SK-N-SH treated with all-trans-retinoic acid at 6 μM for 48 hours (cell line): ENCODE results near the gene ZBTB24.
A peak's percentile ranks its signal among the peaks of the same experiment; 100 is the strongest.

Experiments used
- ATAC-seq: fragments of 200-7000 bp; cut with Tn5 transposase; 3 replicates; pipeline ENCODE4 v1.9.1; 2020; ENCODE audit warnings: mild to moderate bottlenecking, moderate library complexity
- ARNTL ChIP-seq: fragments of 450-650 bp; formaldehyde crosslinking; IDR thresholded peaks from 2 replicates; pipeline ENCODE4 v1.5.0; 2020; ENCODE audit warnings: low read depth, mild to moderate bottlenecking, moderate library complexity, borderline replicate concordance
- BACH2 ChIP-seq: fragments of 250-450 bp; sonication (Bioruptor Pico); IDR thresholded peaks from 2 replicates; pipeline ENCODE4 v1.9.0; 2021; ENCODE audit warnings: mild to moderate bottlenecking, borderline replicate concordance
- CREB5 ChIP-seq: fragments of 250-450 bp; sonication (Bioruptor Pico); IDR thresholded peaks from 2 replicates; pipeline ENCODE4 v1.5.1; 2020; ENCODE audit warnings: low read depth, mild to moderate bottlenecking, moderate library complexity
- CSDC2 ChIP-seq: fragments of 250-450 bp; sonication (Bioruptor Pico); IDR thresholded peaks from 2 replicates; pipeline ENCODE4 v1.5.0; 2020; ENCODE audit warnings: mild to moderate bottlenecking, moderate library complexity
- CSRNP3 ChIP-seq: fragments of 250-450 bp; sonication (Bioruptor Pico); IDR thresholded peaks from 2 replicates; pipeline ENCODE4 v1.5.1; 2021; ENCODE audit warnings: mild to moderate bottlenecking, moderate library complexity
- ESRRG ChIP-seq: fragments of 250-450 bp; sonication (Bioruptor Pico); IDR thresholded peaks from 2 replicates; pipeline ENCODE4 v1.6.1; 2021; ENCODE audit warnings: mild to moderate bottlenecking
- GLIS3 ChIP-seq: fragments of 250-450 bp; sonication (Bioruptor Pico); IDR thresholded peaks from 2 replicates; pipeline ENCODE4 v1.5.0; 2020; ENCODE audit warnings: mild to moderate bottlenecking, moderate library complexity
- ISL1 ChIP-seq: fragments of 250-450 bp; sonication (Bioruptor Pico); IDR thresholded peaks from 2 replicates; pipeline ENCODE4 v2.1.2; 2022; ENCODE audit warnings: mild to moderate bottlenecking, moderate library complexity
- OSR1 ChIP-seq: fragments of 250-450 bp; sonication (Bioruptor Pico); IDR thresholded peaks from 2 replicates; pipeline ENCODE4 v1.8.0; 2022; ENCODE audit warnings: moderate library complexity, mild to moderate bottlenecking, inconsistent platforms
- PPARA ChIP-seq: fragments of 250-450 bp; sonication (Bioruptor Pico); IDR thresholded peaks from 2 replicates; pipeline ENCODE4 v1.5.0; 2020; ENCODE audit warnings: mild to moderate bottlenecking, borderline replicate concordance
- RARB ChIP-seq: fragments of 250-450 bp; sonication (Bioruptor Pico); IDR thresholded peaks from 2 replicates; pipeline ENCODE4 v1.8.0; 2021; ENCODE audit warnings: mild to moderate bottlenecking, moderate library complexity
- SNAI2 ChIP-seq: fragments of 250-450 bp; sonication (Bioruptor Pico); IDR thresholded peaks from 2 replicates; pipeline ENCODE4 v1.5.0; 2020; ENCODE audit warnings: mild to moderate bottlenecking, moderate library complexity
- TCF4 ChIP-seq: fragments of 250-450 bp; sonication (Bioruptor Pico); IDR thresholded peaks from 2 replicates; pipeline ENCODE4 v1.8.0; 2021; ENCODE audit warnings: mild to moderate bottlenecking, moderate library complexity, borderline replicate concordance
- TOX ChIP-seq: fragments of 250-450 bp; sonication (Bioruptor Pico); IDR thresholded peaks from 2 replicates; pipeline ENCODE4 v1.8.0; 2021; ENCODE audit warnings: mild to moderate bottlenecking, moderate library complexity, borderline replicate concordance
- ZC3H10 ChIP-seq: fragments of 250-450 bp; sonication (Bioruptor Pico); IDR thresholded peaks from 2 replicates; pipeline ENCODE4 v1.5.1; 2021; ENCODE audit warnings: mild to moderate bottlenecking, moderate library complexity
- ZFP3 ChIP-seq: fragments of 250-450 bp; sonication (Bioruptor Pico); IDR thresholded peaks from 2 replicates; pipeline ENCODE4 v1.5.0; 2020; ENCODE audit warnings: mild to moderate bottlenecking, moderate library complexity
- ZFP30 ChIP-seq: fragments of 450-650 bp; formaldehyde crosslinking; IDR thresholded peaks from 2 replicates; pipeline ENCODE4 v1.5.0; 2022; ENCODE audit warnings: mild to moderate bottlenecking, moderate library complexity
- ZNF565 ChIP-seq: fragments of 450-650 bp; formaldehyde crosslinking; conservative IDR thresholded peaks from 2 replicates; pipeline ENCODE4 v1.5.0; 2020; ENCODE audit warnings: low read depth, mild to moderate bottlenecking, moderate library complexity
- ZNF70 ChIP-seq: fragments of 450-650 bp; formaldehyde crosslinking; IDR thresholded peaks from 2 replicates; pipeline ENCODE4 v1.5.0; 2020; ENCODE audit warnings: mild to moderate bottlenecking, moderate library complexity
- ZNF8 ChIP-seq: fragments of 450-650 bp; formaldehyde crosslinking; IDR thresholded peaks from 2 replicates; pipeline ENCODE4 v1.5.0; 2020; ENCODE audit warnings: mild to moderate bottlenecking, moderate library complexity
- TF ChIP-seq, protein P1 (sequence below): fragments of 250-450 bp; sonication (Bioruptor Pico); IDR thresholded peaks from 2 replicates; pipeline ENCODE4 v1.8.0; 2021; ENCODE audit warnings: low read depth, mild to moderate bottlenecking, moderate library complexity, borderline replicate concordance
- TF ChIP-seq, protein P2 (sequence below): fragments of 250-450 bp; sonication (Bioruptor Pico); IDR thresholded peaks from 2 replicates; pipeline ENCODE4 v1.5.0; 2020; ENCODE audit warnings: mild to moderate bottlenecking, moderate library complexity
- TF ChIP-seq, protein P3 (sequence below): fragments of 250-450 bp; sonication (Bioruptor Pico); IDR thresholded peaks from 2 replicates; pipeline ENCODE4 v1.8.0; 2020; ENCODE audit warnings: mild to moderate bottlenecking, moderate library complexity, borderline replicate concordance

ZBTB24 gene

GRCh38 chr6:109441069-109441816, 41.8 kb downstream of the ZBTB24 start:
- TF ChIP-seq ISL1 (CRISPR knock-in tag) (no peak), ZC3H10 (CRISPR knock-in tag) (no peak), CSDC2 (CRISPR knock-in tag) (0 out of 2 replicates have a peak, but pooled peaks have one; percentile 16)
- ATAC-seq: peak; percentile 60

- peak; percentile 85 for ATAC-seq
- TF ChIP-seq, protein P1, sequence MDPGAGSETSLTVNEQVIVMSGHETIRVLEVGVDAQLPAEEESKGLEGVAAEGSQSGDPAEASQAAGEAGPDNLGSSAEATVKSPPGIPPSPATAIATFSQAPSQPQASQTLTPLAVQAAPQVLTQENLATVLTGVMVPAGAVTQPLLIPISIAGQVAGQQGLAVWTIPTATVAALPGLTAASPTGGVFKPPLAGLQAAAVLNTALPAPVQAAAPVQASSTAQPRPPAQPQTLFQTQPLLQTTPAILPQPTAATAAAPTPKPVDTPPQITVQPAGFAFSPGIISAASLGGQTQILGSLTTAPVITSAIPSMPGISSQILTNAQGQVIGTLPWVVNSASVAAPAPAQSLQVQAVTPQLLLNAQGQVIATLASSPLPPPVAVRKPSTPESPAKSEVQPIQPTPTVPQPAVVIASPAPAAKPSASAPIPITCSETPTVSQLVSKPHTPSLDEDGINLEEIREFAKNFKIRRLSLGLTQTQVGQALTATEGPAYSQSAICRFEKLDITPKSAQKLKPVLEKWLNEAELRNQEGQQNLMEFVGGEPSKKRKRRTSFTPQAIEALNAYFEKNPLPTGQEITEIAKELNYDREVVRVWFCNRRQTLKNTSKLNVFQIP (CRISPR knock-in tag): no peak
- TF ChIP-seq RARB (CRISPR knock-in tag): no peak
- no peak for TF ChIP-seq ZC3H10 (CRISPR knock-in tag)
- TF ChIP-seq, protein P2, sequence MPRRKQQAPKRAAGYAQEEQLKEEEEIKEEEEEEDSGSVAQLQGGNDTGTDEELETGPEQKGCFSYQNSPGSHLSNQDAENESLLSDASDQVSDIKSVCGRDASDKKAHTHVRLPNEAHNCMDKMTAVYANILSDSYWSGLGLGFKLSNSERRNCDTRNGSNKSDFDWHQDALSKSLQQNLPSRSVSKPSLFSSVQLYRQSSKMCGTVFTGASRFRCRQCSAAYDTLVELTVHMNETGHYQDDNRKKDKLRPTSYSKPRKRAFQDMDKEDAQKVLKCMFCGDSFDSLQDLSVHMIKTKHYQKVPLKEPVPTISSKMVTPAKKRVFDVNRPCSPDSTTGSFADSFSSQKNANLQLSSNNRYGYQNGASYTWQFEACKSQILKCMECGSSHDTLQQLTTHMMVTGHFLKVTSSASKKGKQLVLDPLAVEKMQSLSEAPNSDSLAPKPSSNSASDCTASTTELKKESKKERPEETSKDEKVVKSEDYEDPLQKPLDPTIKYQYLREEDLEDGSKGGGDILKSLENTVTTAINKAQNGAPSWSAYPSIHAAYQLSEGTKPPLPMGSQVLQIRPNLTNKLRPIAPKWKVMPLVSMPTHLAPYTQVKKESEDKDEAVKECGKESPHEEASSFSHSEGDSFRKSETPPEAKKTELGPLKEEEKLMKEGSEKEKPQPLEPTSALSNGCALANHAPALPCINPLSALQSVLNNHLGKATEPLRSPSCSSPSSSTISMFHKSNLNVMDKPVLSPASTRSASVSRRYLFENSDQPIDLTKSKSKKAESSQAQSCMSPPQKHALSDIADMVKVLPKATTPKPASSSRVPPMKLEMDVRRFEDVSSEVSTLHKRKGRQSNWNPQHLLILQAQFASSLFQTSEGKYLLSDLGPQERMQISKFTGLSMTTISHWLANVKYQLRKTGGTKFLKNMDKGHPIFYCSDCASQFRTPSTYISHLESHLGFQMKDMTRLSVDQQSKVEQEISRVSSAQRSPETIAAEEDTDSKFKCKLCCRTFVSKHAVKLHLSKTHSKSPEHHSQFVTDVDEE: no peak
- TF ChIP-seq ISL1 (CRISPR knock-in tag): no peak
- peak; percentile 97 for TF ChIP-seq CSDC2 (CRISPR knock-in tag)
- TF ChIP-seq, protein P3, sequence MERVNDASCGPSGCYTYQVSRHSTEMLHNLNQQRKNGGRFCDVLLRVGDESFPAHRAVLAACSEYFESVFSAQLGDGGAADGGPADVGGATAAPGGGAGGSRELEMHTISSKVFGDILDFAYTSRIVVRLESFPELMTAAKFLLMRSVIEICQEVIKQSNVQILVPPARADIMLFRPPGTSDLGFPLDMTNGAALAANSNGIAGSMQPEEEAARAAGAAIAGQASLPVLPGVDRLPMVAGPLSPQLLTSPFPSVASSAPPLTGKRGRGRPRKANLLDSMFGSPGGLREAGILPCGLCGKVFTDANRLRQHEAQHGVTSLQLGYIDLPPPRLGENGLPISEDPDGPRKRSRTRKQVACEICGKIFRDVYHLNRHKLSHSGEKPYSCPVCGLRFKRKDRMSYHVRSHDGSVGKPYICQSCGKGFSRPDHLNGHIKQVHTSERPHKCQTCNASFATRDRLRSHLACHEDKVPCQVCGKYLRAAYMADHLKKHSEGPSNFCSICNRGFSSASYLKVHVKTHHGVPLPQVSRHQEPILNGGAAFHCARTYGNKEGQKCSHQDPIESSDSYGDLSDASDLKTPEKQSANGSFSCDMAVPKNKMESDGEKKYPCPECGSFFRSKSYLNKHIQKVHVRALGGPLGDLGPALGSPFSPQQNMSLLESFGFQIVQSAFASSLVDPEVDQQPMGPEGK: no peak
- TF ChIP-seq CREB5 (CRISPR knock-in tag): no peak
- TF ChIP-seq CSRNP3: no peak
- no peak for TF ChIP-seq ZNF70 (CRISPR knock-in tag)
- TF ChIP-seq BACH2 (CRISPR knock-in tag): no peak
- no peak for TF ChIP-seq ZFP3 (CRISPR knock-in tag)
- TF ChIP-seq TOX (CRISPR knock-in tag): no peak
- TF ChIP-seq ARNTL (CRISPR knock-in tag): no peak
- peak; percentile 5; the same call in 1 of the 2 replicates for TF ChIP-seq GLIS3 (CRISPR knock-in tag)
- no peak for TF ChIP-seq OSR1 (CRISPR knock-in tag)
- no peak for TF ChIP-seq ZNF8 (CRISPR knock-in tag)
- no peak for TF ChIP-seq ZNF565 (CRISPR knock-in tag)
- peak; percentile 33; the same call in 1 of the 2 replicates for TF ChIP-seq SNAI2 (CRISPR knock-in tag)
- TF ChIP-seq ESRRG: no peak
- TF ChIP-seq ZFP30 (CRISPR knock-in tag): no peak
- no peak for TF ChIP-seq PPARA (CRISPR knock-in tag)
- TF ChIP-seq TCF4: no peak
These were observed 42.5 kb downstream of the ZBTB24 start, which contains the start of the genes PPIL6 and SMPD2 for GRCh38 chr6:109440331-109441068. PPIL6 (minus strand) TSS chr6:109440628; CDS start chr6:109440590, 38 bp downstream. SMPD2 (plus strand) TSS chr6:109440724; CDS start chr6:109441122, 398 bp downstream.
